Thyroid gland (tissue), 4 donors: Measurements from ENCODE around the gene CDK5R1.

Experiments
- CTCF ChIP-seq, 6 experiments: fragments of 200-600 bp in 3 of 6; fragments of 450-650 bp in 3 of 6; sonication (generic) in 3 of 6; IDR thresholded peaks; one replicate each; pipeline ENCODE4 v1.5.1; 2016 to 2019; ENCODE audit warnings: antibody characterized with exemption in 6 of 6, mild to moderate bottlenecking in 2 of 6, inconsistent platforms in 1 of 6, moderate library complexity in 1 of 6
- POLR2A ChIP-seq, 2 donors: fragments of 450-650 bp; IDR thresholded peaks; one replicate each; pipeline ENCODE4 v1.6.1; 2017; ENCODE audit warnings: antibody characterized with exemption in 2 of 2, mild to moderate bottlenecking in 2 of 2, moderate library complexity in 1 of 2

- TF ChIP-seq POLR2A (IDR thresholded peaks at IDR 0.05) (no peak), CTCF (IDR thresholded peaks at IDR 0.05) (no peak)
These were observed 10.8 kb downstream of the CDK5R1 start for GRCh38 chr17:32497431-32498205.
